ENCODE data around the gene DES.

The DES gene

DNA sequence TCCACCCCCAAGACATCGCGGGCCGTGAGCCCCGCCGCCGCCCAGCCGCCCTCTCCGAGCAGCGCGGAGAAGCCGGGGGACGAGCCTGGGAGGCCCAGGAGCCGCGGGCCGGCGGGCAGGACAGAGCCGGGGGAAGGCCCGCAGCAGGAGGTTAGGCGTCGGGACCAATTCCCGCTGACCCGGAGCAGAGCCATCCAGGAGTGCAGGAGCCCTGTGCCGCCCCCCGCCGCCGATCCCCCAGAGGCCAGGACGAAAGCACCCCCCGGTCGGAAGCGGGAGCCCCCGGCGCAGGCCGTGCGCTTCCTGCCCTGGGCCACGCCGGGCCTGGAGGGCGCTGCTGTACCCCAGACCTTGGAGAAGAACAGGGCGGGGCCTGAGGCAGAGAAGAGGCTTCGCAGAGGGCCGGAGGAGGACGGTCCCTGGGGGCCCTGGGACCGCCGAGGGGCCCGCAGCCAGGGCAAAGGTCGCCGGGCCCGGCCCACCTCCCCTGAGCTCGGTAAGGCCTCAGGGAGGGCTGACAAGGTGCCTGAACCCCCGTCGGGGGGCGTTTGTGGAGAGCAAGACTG lies 30.7 kb downstream of the DES start:
- POLR2A ChIA-PET (ENCODE audit: low non-redundant PET), result no interaction called here
- DNase-seq (ENCODE audit: low spot score), result no peak

GRCh38 chr2:219449609-219450008 lies 31.4 kb downstream of the DES start:
- CTCF ChIA-PET, result no interaction called here
- 0 out of 2 replicates have a peak overlapping the region, but pooled peaks have one; percentile 5 for H3K27ac ChIP-seq
- no peak for DNase-seq (ENCODE audit: low spot score)
- POLR2A ChIA-PET (ENCODE audit: low non-redundant PET), result no interaction called here
- no peak for TF ChIP-seq CTCF (conservative IDR thresholded peaks at IDR 0.05; ENCODE audit: low read depth)

More for the DNA sequence above, 30.7 kb downstream of the DES start:
- CTCF ChIA-PET, result interaction anchor here (0.6 kb wide), 1 partner anchor 45 kb away, joined by 4 read pairs; no protein-coding TSS in a partner anchor
- no peak overlapping the region for H3K27ac ChIP-seq
- no peak for TF ChIP-seq CTCF (conservative IDR thresholded peaks at IDR 0.05; ENCODE audit: low read depth)

DNA sequence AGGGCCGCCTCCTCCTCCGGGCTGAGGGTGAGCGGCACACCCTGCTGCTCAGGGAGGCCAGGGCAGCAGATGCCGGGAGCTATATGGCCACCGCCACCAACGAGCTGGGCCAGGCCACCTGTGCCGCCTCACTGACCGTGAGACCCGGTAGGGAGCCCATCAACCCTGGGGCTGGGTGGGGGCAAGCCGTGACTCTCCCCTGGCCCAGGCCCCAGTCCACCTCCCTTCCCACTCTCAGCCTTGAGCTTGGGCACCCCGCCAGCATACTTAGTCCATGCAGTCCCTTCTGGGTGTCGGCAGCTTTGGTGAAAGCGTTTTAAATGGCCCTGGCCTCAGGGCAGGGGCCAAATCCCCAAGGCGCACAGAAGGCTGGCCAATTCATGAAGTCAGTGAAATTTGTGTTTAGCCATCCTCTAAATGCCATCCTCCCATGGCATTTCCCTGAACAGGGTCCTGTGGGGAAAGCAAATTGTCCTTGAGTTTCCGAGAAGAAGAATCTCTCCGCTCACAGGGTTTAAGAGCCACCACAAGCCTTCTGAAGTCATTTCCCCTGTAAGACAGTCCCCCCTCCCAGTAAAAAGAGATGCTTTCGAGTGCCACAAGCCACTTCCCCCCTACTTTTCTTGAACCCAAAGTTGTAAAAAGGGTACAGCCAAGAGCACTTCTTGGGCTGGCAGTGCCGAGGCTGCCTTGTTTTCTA lies 33.6 kb downstream of the DES start:
- ChIA-PET CTCF (interaction anchor here (0.5 kb wide), 1 partner anchor 49 kb away, joined by 4 read pairs; no protein-coding TSS in a partner anchor), POLR2A (ENCODE audit: low non-redundant PET) (no interaction called here)
- DNase-seq (ENCODE audit: low spot score), result no peak

DNA sequence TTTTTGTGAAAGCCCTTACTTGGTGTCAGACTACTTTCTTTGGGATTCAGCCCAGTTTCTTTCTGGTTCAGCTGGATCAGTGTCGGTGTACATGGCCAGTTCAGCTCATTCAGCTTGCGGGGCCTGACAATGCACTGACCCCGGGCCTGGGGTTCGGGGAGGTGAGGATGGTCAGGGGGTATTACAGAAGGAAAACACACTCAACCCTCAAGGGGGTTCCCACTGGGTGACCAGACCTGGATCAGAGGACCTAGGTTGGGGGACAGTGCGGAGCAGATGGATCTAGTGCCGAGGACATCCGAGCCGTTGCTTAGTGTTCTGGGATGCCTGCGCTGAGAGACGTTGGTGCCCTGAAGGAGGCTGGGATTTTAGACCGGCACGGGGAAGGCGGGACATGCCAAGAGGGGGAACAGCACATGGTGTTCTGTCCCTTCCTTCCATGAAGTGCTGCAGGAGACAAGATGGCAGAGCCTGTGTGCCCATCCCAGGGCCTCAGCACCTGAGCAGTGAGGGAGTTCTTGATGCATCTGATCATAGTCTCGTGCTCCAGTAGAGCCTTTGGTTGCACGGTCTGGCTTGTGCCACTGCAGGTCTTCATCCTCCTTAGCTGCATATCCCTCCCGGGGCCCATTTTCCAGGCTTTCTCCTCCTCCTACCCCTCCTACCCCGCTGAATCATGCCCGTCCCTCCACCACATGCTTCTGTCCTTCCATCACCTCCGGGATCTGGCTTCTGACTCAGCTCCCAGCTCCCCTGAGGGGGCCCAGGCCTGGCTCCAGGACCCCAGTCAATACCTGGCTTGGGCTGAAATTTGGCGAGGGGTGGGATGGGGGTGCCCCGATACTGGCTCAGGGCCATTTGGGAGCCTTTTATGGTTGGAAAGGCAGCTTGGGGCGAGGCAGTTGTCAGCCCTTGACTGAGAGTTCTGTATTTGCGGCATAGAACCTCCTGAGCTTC lies 34.5 kb downstream of the DES start:
- ChIA-PET POLR2A (ENCODE audit: low non-redundant PET) (interaction anchor here (1.1 to 1.3 kb wide), 3 partner anchors 8 to 65 kb away, joined by 3 to 5 read pairs (median 4); partner anchors contain the start of gene DNPEP), CTCF (interaction anchor here (1.0 to 1.3 kb wide), 2 partner anchors 43 to 88 kb away, joined by 3 read pairs; no protein-coding TSS in a partner anchor)
- H3K27ac ChIP-seq, result peak overlapping the region; percentile 88
- no peak for TF ChIP-seq CTCF (conservative IDR thresholded peaks at IDR 0.05; ENCODE audit: low read depth)
- DNase-seq (ENCODE audit: low spot score), result peak; percentile 97

More for the DNA sequence above, 33.6 kb downstream of the DES start:
- peak overlapping the region; percentile 88 for H3K27ac ChIP-seq
- no peak for TF ChIP-seq CTCF (conservative IDR thresholded peaks at IDR 0.05; ENCODE audit: low read depth)

DNA sequence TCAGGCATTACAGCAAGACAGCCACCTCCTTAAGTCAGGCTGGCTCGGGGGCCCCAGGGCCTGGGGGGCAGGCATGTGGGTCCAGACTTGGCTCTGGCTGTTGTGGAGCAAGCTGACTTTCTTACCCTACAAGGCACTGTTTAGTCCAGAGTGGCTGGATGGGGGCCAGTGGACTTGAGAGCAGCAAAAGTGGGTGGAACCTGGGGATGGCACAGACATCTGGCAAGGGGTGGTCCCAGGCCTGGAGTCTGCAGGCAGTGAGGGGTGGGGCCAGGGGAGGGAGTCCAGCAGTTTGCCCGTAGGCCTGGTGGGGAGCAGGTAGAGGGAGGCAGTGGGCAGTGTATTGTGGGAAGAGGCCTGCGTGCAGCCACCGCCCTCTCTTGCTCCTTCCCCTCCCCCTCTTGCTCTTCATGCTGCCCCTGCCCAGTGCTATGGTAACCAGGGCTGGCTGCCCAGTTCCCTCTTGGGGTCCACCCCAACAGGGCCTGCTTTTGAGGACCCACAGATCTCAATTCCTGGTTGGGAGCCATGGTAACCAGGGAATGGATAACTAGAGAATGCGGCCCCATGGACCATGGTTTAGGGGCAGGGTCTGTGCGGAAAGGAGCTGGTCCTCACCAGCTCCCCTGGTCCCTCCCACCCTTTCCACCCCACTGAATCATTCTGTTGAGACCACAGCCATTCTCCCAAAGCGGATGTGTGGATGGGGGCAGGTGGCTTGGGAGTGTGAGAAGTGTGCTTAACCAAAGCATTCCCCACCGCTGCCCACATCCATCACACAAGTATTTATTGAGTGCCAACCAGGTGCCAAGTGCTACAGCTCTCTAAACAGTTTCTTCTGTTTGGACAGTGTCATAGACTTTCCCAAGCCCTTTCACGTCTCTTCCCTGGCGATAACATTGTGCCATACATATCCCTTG lies 35.8 kb downstream of the DES start:
- ChIA-PET CTCF (interaction anchor here (0.6 to 1.3 kb wide), 3 partner anchors 41 to 87 kb away, joined by 3 read pairs; no protein-coding TSS in a partner anchor), POLR2A (ENCODE audit: low non-redundant PET) (interaction anchor here (1.1 to 1.3 kb wide), 3 partner anchors 10 to 66 kb away, joined by 3 to 5 read pairs (median 4); partner anchors contain the start of gene DNPEP)
- TF ChIP-seq CTCF (conservative IDR thresholded peaks at IDR 0.05; ENCODE audit: low read depth), result no peak
- DNase-seq (ENCODE audit: low spot score), result peak; percentile 36
- peak overlapping the region; percentile 88 for H3K27ac ChIP-seq

Data from RWPE1 (cell line).